Spleen (tissue), 7 donors: ENCODE data around the gene NBAS.

ENCODE experiments used
- POLR2A ChIP-seq, 3 donors: fragments of 450-650 bp; IDR thresholded peaks; one replicate each; pipeline ENCODE4 v1.5.1; 2017; ENCODE audit warnings: antibody characterized with exemption in 3 of 3, mild to moderate bottlenecking in 1 of 3
- TF ChIP-seq, protein P1 (sequence below), 11 experiments: fragments of 200-600 bp in 7 of 11; fragments of 450-650 bp in 4 of 11; sonication (generic) in 4 of 11; IDR thresholded peaks in 8 of 11; conservative IDR thresholded peaks in 3 of 11; 1 replicate in 7 of 11; 2 replicates in 4 of 11; pipeline versions ENCODE4 v1.4.0 to v1.8.0; 2016 to 2021; ENCODE audit warnings: antibody characterized with exemption in 11 of 11, inconsistent platforms in 4 of 11, mild to moderate bottlenecking in 1 of 11
- donor health status: DM: no; HTN: no; CAD: no; lungs with moderate emphysema.
- donor health status: DM: no; HTN: no; CAD: no.
- donor health status: DM: no; HTN: no; CAD: no.

DNA sequence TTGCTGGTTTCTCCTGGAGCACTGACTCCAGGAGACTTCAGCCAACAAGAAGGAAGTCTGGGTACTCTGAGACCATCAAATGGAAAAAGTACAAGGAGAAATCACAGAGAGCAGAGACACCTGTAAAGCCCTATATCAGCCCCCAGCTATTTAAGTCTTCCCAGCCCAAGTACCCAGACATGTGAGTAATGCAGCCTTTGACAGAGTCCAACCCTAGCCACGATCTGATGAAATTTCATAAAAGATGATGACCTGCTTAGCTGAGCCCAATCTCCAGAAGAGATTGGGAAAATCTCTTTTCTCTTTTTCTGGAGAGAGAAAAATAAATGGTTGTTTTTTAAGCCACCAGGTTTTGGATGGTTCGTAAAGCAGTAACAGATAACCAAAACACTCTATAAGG, 196.6 kb downstream of the NBAS start:
- TF ChIP-seq, protein P1, sequence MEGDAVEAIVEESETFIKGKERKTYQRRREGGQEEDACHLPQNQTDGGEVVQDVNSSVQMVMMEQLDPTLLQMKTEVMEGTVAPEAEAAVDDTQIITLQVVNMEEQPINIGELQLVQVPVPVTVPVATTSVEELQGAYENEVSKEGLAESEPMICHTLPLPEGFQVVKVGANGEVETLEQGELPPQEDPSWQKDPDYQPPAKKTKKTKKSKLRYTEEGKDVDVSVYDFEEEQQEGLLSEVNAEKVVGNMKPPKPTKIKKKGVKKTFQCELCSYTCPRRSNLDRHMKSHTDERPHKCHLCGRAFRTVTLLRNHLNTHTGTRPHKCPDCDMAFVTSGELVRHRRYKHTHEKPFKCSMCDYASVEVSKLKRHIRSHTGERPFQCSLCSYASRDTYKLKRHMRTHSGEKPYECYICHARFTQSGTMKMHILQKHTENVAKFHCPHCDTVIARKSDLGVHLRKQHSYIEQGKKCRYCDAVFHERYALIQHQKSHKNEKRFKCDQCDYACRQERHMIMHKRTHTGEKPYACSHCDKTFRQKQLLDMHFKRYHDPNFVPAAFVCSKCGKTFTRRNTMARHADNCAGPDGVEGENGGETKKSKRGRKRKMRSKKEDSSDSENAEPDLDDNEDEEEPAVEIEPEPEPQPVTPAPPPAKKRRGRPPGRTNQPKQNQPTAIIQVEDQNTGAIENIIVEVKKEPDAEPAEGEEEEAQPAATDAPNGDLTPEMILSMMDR (IDR thresholded peaks at IDR 0.05 in 8 of 11, conservative IDR thresholded peaks at IDR 0.05 in 3 of 11), result no peak
- no peak for TF ChIP-seq POLR2A (IDR thresholded peaks at IDR 0.05)
